GM19395 (cell line): ENCODE measurements around the gene GABRR2.

Experiments used
- ATAC-seq: cut with Tn5 transposase; IDR thresholded peaks from one replicate; pipeline ENCODE4 v1.9.1; 2021; ENCODE audit warnings: mild to moderate bottlenecking, moderate library complexity; ENCODE audit not compliant: unreplicated experiment

The GABRR2 gene

GRCh38 chr6:89215391-89215790 lies 99.7 kb downstream of the GABRR2 start:
- no peak for ATAC-seq

GRCh38 chr6:89214197-89214596 lies 100.9 kb downstream of the GABRR2 start:
- ATAC-seq, result no peak

- no peak for ATAC-seq
Measured at GRCh38 chr6:89212472-89212871, 102.6 kb downstream of the GABRR2 start.

GRCh38 chr6:89209457-89209856 lies 105.6 kb downstream of the GABRR2 start:
- ATAC-seq, result no peak

GRCh38 chr6:89208551-89208950 lies 106.5 kb downstream of the GABRR2 start:
- no peak for ATAC-seq
